ENCODE data around the gene CHST11. TPM values are rescaled to one million over a fixed set of nuclear protein-coding genes. Genes with fewer than 3 reads are reported as not detected.

The CHST11 gene
- total RNA-seq, 1 experiment from 2014 or later = 1.1 TPM

GRCh38 chr12:104422441-104422840, 34.3 kb upstream of the CHST11 start:
- no peaks in the 10 kb centered on the region for H3K9me3 ChIP-seq (ENCODE audit: low read depth, low read length, poor library complexity, severe bottlenecking)
- no TSS peak for BruUV-seq (replicated peaks)
- ChIA-PET CTCF (no interaction called here), POLR2A (ENCODE audit: low non-redundant PET) (no interaction called here)
- H3K4me3 ChIP-seq (ENCODE audit: low read depth, low read length, poor library complexity, severe bottlenecking) = no peak overlapping the region
- intact Hi-C loops (cut with micrococcal nuclease; ENCODE audit: unreplicated experiment) = no loop called here
- H3K36me3 ChIP-seq (ENCODE audit: insufficient read depth, low read length, poor library complexity, severe bottlenecking) = no peaks in the 10 kb centered on the region
- H3K27me3 ChIP-seq (replicated peaks; ENCODE audit: insufficient read depth, low read depth, low read length, poor library complexity) = no peaks in the 10 kb centered on the region
- no peak for DNase-seq (ENCODE audit: low spot score)
- no peak for TF ChIP-seq EZH2 (IDR thresholded peaks at IDR 0.05; ENCODE audit: borderline replicate concordance, low read depth, low read length, poor library complexity, severe bottlenecking)
- no peak for TF ChIP-seq CTCF (conservative IDR thresholded peaks at IDR 0.05; ENCODE audit: low read depth, low read length)
- H3K4me1 ChIP-seq (ENCODE audit: insufficient read depth, low read length, poor library complexity, severe bottlenecking) = no peaks in the 10 kb centered on the region
- H3K27ac ChIP-seq (ENCODE audit: low read depth, low read length, poor library complexity, severe bottlenecking) = no peak overlapping the region

- no TSS peak for BruUV-seq (replicated peaks)
- no peaks in the 10 kb centered on the region for H3K9me3 ChIP-seq (ENCODE audit: low read depth, low read length, poor library complexity, severe bottlenecking)
- H3K36me3 ChIP-seq (ENCODE audit: insufficient read depth, low read length, poor library complexity, severe bottlenecking) = no peaks in the 10 kb centered on the region
- CTCF ChIA-PET = no interaction called here
- TF ChIP-seq EZH2 (IDR thresholded peaks at IDR 0.05; ENCODE audit: borderline replicate concordance, low read depth, low read length, poor library complexity, severe bottlenecking) = no peak
- no peak for TF ChIP-seq CTCF (conservative IDR thresholded peaks at IDR 0.05; ENCODE audit: low read depth, low read length)
- POLR2A ChIA-PET (ENCODE audit: low non-redundant PET) = no interaction called here
- no peak overlapping the region for H3K27ac ChIP-seq (ENCODE audit: low read depth, low read length, poor library complexity, severe bottlenecking)
- intact Hi-C loops (cut with micrococcal nuclease; ENCODE audit: unreplicated experiment) = no loop called here
- H3K27me3 ChIP-seq (replicated peaks; ENCODE audit: insufficient read depth, low read depth, low read length, poor library complexity) = no peaks in the 10 kb centered on the region
- H3K4me3 ChIP-seq (ENCODE audit: low read depth, low read length, poor library complexity, severe bottlenecking) = no peak overlapping the region
- no peak for DNase-seq (ENCODE audit: low spot score)
- no peaks in the 10 kb centered on the region for H3K4me1 ChIP-seq (ENCODE audit: insufficient read depth, low read length, poor library complexity, severe bottlenecking)
Measured at GRCh38 chr12:104423273-104423672, 33.5 kb upstream of the CHST11 start.

- Histone ChIP-seq H3K9me3 (ENCODE audit: low read depth, low read length, poor library complexity, severe bottlenecking) (no peaks in the 10 kb centered on the region), H3K4me3 (ENCODE audit: low read depth, low read length, poor library complexity, severe bottlenecking) (no peak overlapping the region), H3K27me3 (replicated peaks; ENCODE audit: insufficient read depth, low read depth, low read length, poor library complexity) (no peaks in the 10 kb centered on the region), H3K4me1 (ENCODE audit: insufficient read depth, low read length, poor library complexity, severe bottlenecking) (no peaks in the 10 kb centered on the region), H3K36me3 (ENCODE audit: insufficient read depth, low read length, poor library complexity, severe bottlenecking) (no peaks in the 10 kb centered on the region), H3K27ac (ENCODE audit: low read depth, low read length, poor library complexity, severe bottlenecking) (no peak overlapping the region)
- intact Hi-C loops (cut with micrococcal nuclease; ENCODE audit: unreplicated experiment) = no loop called here
- POLR2A ChIA-PET (ENCODE audit: low non-redundant PET) = no interaction called here
- CTCF ChIA-PET = no interaction called here
- BruUV-seq (replicated peaks) = no TSS peak
- no peak for DNase-seq (ENCODE audit: low spot score)
- TF ChIP-seq EZH2 (IDR thresholded peaks at IDR 0.05; ENCODE audit: borderline replicate concordance, low read depth, low read length, poor library complexity, severe bottlenecking) = no peak
- no peak for TF ChIP-seq CTCF (conservative IDR thresholded peaks at IDR 0.05; ENCODE audit: low read depth, low read length)
Measured at GRCh38 chr12:104423809-104424208, 32.9 kb upstream of the CHST11 start.

Measured in A673 (cell line).